GM12891 (cell line): Measurements from ENCODE around the gene DYDC1.

Experiments
- POLR2A ChIP-seq: IDR thresholded peaks from 2 replicates; pipeline ENCODE4 v1.6.1; 2011; ENCODE audit warnings: low read depth, low read length, control low read depth
- POLR2AphosphoS5 ChIP-seq: IDR thresholded peaks from 2 replicates; pipeline ENCODE4 v1.6.1; 2011; ENCODE audit warnings: low read depth, low read length, control low read depth
- TAF1 ChIP-seq: IDR thresholded peaks from 2 replicates; pipeline ENCODE4 v1.6.1; 2011; ENCODE audit warnings: low read depth, low read length, control low read depth

DNA sequence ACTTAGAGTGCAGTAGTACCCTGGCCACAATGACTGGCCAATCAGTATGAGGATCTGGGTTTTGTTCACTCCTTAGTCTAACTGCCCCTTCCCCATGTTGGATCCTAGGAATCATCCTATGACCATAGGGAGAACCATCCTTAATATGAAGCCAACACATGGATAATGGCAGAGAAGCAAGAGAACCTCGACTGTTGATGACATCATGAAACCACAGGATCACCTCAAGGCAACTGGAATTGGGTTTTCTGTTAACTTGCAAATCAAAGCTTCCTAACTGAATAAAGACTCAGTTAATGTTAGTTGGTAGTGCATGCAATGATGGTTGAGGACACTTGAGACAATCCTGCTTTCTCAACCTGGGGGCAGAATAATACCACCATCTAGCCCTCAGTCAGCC is 48.5 kb upstream of the DYDC1 start:
- no peak for TF ChIP-seq POLR2A
- TF ChIP-seq POLR2AphosphoS5 = no peak
- TF ChIP-seq TAF1 = no peak
